Endothelial cell of umbilical vein (primary cell): ENCODE data around the gene NFATC2. TPM values are rescaled to one million over a fixed set of nuclear protein-coding genes. Genes with fewer than 3 reads are reported as not detected.

Experiments
- BruUV-seq: library from RNA; stranded (reverse); fragments of 400-500 nt; replicated peaks from 2 replicates; lab custom pipeline; 2021; lab: Mats Ljungman, UMichigan
- CTCF ChIA-PET: fragments of 300-600, 350-600 bp; sonication (Branson Sonifier 250); formaldehyde crosslinking; loops from one replicate; lab custom pipeline; 2021; ENCODE audit warnings: antibody characterized with exemption, inconsistent platforms; lab: Charles Lee
- POLR2A ChIA-PET: fragments of 300-600, 350-600 bp; sonication (Branson Sonifier 250); formaldehyde crosslinking; loops from one replicate; lab custom pipeline; 2021; ENCODE audit warnings: antibody characterized with exemption, inconsistent platforms; lab: Charles Lee
- DNase-seq: peaks from one replicate; pipeline ENCODE4 v3.0.0-alpha.2; 2011; ENCODE audit warnings: low read depth, low spot score
- FAIRE-seq: peaks from 2 replicates; lab custom pipeline; 2011; peaks lifted over from hg19 to GRCh38; lab: Jason Lieb, UNC
- H2AFZ ChIP-seq: 2 replicates; pipeline ENCODE4 v1.6.0; 2012; ENCODE audit warnings: low read depth, low read length, control low read depth, inconsistent platforms
- H3K27ac ChIP-seq: 2 replicates; pipeline ENCODE4 v1.5.1; 2011; ENCODE audit warnings: low read depth, mild to moderate bottlenecking, control low read depth, low read length, moderate library complexity; ENCODE audit not compliant: insufficient read depth
- H3K27me3 ChIP-seq, 2 experiments: 2 replicates each; pipeline versions ENCODE4 v1.6.0 to v1.6.1; 2011; ENCODE audit warnings: low read length in 2 of 2, mixed read lengths in 1 of 2; ENCODE audit not compliant: control insufficient read depth in 2 of 2, insufficient read depth in 2 of 2
- H3K36me3 ChIP-seq, 2 experiments: 2 replicates in 1 of 2; 3 replicates in 1 of 2; pipeline ENCODE4 v1.5.1; 2011; ENCODE audit warnings: low read length in 2 of 2, mild to moderate bottlenecking in 1 of 2, moderate library complexity in 1 of 2; ENCODE audit not compliant: control insufficient read depth in 2 of 2, insufficient read depth in 2 of 2; ENCODE audit errors: extremely low read depth in 1 of 2
- H3K4me1 ChIP-seq: 3 replicates; pipeline ENCODE4 v1.5.1; 2011; ENCODE audit warnings: mild to moderate bottlenecking, low read length; ENCODE audit not compliant: control insufficient read depth, insufficient read depth; ENCODE audit errors: extremely low read depth
- H3K4me2 ChIP-seq: 2 replicates; pipeline ENCODE4 v1.6.1; 2011; ENCODE audit warnings: low read length, control low read depth, mixed read lengths; ENCODE audit not compliant: insufficient read depth
- H3K4me3 ChIP-seq, 3 experiments: fragments of 200-600 bp in 1 of 3; sonication (generic), shearing (Covaris generic) in 1 of 3; replicated peaks in 1 of 3; 2 replicates each; pipeline ENCODE4 v1.5.1; 2011 to 2016; ENCODE audit warnings: control low read depth in 3 of 3, low read length in 3 of 3, mild to moderate bottlenecking in 2 of 3, inconsistent platforms in 1 of 3, low read depth in 1 of 3, moderate library complexity in 1 of 3; ENCODE audit not compliant: insufficient read depth in 1 of 3
- H3K79me2 ChIP-seq: 2 replicates; pipeline ENCODE4 v1.6.0; 2012; ENCODE audit warnings: low read length, inconsistent platforms; ENCODE audit not compliant: control insufficient read depth, insufficient read depth
- H3K9ac ChIP-seq: replicated peaks from 2 replicates; pipeline ENCODE3; 2011; ENCODE audit warnings: low read length, control low read depth; ENCODE audit not compliant: insufficient read depth; ENCODE audit errors: extremely low read depth
- H3K9me1 ChIP-seq: replicated peaks from 3 replicates; pipeline ENCODE4 v1.6.0; 2011; ENCODE audit warnings: mild to moderate bottlenecking, low read length; ENCODE audit not compliant: control insufficient read depth, insufficient read depth; ENCODE audit errors: extremely low read depth
- H3K9me3 ChIP-seq: replicated peaks from 2 replicates; pipeline ENCODE4 v1.5.1; 2012; ENCODE audit warnings: low read length, inconsistent platforms; ENCODE audit not compliant: control insufficient read depth, insufficient read depth
- H4K20me1 ChIP-seq: replicated peaks from 2 replicates; pipeline ENCODE3; 2011; ENCODE audit warnings: mild to moderate bottlenecking, low read length; ENCODE audit not compliant: control insufficient read depth, insufficient read depth; ENCODE audit errors: extremely low read depth
- EZH2 ChIP-seq: IDR thresholded peaks from 2 replicates; pipeline ENCODE4 v1.6.1; 2012; ENCODE audit warnings: borderline replicate concordance, low read depth, mild to moderate bottlenecking, moderate library complexity, low read length, inconsistent platforms; ENCODE audit not compliant: severe bottlenecking
- FOS ChIP-seq: IDR thresholded peaks from 2 replicates; pipeline ENCODE4 v1.6.1; 2011; ENCODE audit warnings: mild to moderate bottlenecking, low read length, moderate library complexity, borderline replicate concordance; ENCODE audit not compliant: insufficient read depth
- GATA2 ChIP-seq: IDR thresholded peaks from 2 replicates; pipeline ENCODE4 v1.7.0; 2011; ENCODE audit warnings: low read depth, mild to moderate bottlenecking, moderate library complexity, mixed read lengths, low read length; ENCODE audit not compliant: insufficient read length, insufficient read depth
- JUN ChIP-seq: IDR thresholded peaks from 2 replicates; pipeline ENCODE4 v1.6.1; 2011; ENCODE audit warnings: borderline replicate concordance, low read depth; ENCODE audit not compliant: insufficient read length, insufficient read depth
- POLR2A ChIP-seq: IDR thresholded peaks from 2 replicates; pipeline ENCODE4 v1.6.1; 2012; ENCODE audit warnings: low read depth, mild to moderate bottlenecking, control low read depth, low read length
- dilution Hi-C: fragments of 300-500 bp; cut with MboI; formaldehyde crosslinking; loops from one replicate; pipeline ENCODE4 v1.15.0; 2019; ENCODE audit warnings: low sequenced_read_pairs; ENCODE audit not compliant: extremely low pct_ligation_motif_present
- intact Hi-C: fragments of 100-400 bp; cut with micrococcal nuclease; formaldehyde crosslinking; loops from one replicate; pipeline ENCODE4 v1.10.0; 2022
- polyA plus RNA-seq, 4 experiments: library from polyadenylated mRNA; depleted of rRNA in 3 of 4; stranded (reverse) in 3 of 4; unstranded in 1 of 4; fragments of >200 nt; gene quantifications; 2 replicates each; pipeline versions ENCODE4 v1.2.1 to v1.2.3, GENCODE V29; 2011 to 2012; ENCODE audit warnings: missing spikeins in 1 of 4
- total RNA-seq: library from RNA; stranded (reverse); gene quantifications from 2 replicates; pipeline ENCODE4 v1.2.3, GENCODE V29; 2021
- TF ChIP-seq, protein P1 (sequence below), 2 donors: IDR thresholded peaks; 1 replicate in 1 of 2; 2 replicates in 1 of 2; pipeline ENCODE4 v1.5.1; 2011; ENCODE audit warnings: low read length in 2 of 2, mild to moderate bottlenecking in 2 of 2, moderate library complexity in 2 of 2, control low read depth in 1 of 2, inconsistent platforms in 1 of 2, low read depth in 1 of 2; ENCODE audit not compliant: insufficient read depth in 1 of 2; ENCODE audit errors: extremely low read depth in 1 of 2

The NFATC2 gene
- total and polyA plus RNA-seq, 2 donors (not counting 3 experiments of a cell fraction or from before 2014, with no cell fraction given), result 3.1 to 13.0 TPM

DNA sequence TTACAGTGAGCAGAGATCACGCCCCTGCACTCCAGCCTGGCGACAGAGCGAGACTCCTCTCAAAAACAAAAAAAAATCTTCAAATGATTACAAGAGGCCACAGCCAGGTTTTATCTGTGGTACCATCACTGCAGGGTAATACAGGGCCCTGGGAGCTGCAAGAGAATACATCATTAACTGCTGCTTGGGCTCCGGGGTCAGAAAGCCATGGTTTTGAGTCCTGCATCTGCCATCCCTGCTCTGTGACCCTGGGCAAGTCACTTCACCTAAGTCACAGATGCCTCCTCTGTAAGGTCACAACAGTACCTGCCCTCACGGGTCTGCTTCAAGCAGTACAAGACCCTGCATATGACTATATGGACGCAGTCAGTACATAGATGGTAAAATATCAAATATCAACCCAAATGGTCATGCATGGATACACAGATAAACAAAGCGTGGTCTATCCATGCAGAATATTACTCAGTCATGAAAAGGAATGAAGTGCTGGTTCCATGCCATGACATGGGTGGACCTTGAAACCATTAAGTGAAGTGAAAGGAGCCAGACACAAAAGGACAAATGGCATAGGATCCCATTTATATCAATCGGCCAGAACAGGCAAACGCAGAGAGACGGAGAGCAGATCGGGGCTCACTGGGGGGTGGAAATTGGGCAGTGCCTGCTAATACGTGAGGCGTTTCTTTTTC lies 83.6 kb downstream of the NFATC2 start:
- dilution Hi-C loops (no loop called here), intact Hi-C loops (no loop called here)
- Histone ChIP-seq H3K4me2 (no peak overlapping the region), H3K4me3 (no peak overlapping the region), H3K9me1 (no peaks in the 10 kb centered on the region), H4K20me1 (no peaks in the 10 kb centered on the region), H3K27me3 (no peaks in the 10 kb centered on the region), H3K9ac (no peak overlapping the region), H2AFZ (no peak overlapping the region), H3K4me1 (peaks cover 15% of the 10 kb centered on the region), H3K36me3 (peaks cover 0 to 3% of the 10 kb centered on the region in 2 experiments), H3K9me3 (no peaks in the 10 kb centered on the region), H3K79me2 (no peaks in the 10 kb centered on the region), H3K27ac (no peak overlapping the region)
- ChIA-PET POLR2A (interaction anchor here (0.6 kb wide), 1 partner anchor 477 kb away, joined by 3 read pairs; no protein-coding TSS in a partner anchor), CTCF (interaction anchor here (3.3 to 3.5 kb wide), 2 partner anchors 73 to 136 kb away, joined by 19 to 29 read pairs; no protein-coding TSS in a partner anchor)
- no TSS peak for BruUV-seq
- TF ChIP-seq POLR2A (no peak), FOS (no peak), JUN (no peak), EZH2 (no peak), GATA2 (no peak)
- TF ChIP-seq, protein P1, sequence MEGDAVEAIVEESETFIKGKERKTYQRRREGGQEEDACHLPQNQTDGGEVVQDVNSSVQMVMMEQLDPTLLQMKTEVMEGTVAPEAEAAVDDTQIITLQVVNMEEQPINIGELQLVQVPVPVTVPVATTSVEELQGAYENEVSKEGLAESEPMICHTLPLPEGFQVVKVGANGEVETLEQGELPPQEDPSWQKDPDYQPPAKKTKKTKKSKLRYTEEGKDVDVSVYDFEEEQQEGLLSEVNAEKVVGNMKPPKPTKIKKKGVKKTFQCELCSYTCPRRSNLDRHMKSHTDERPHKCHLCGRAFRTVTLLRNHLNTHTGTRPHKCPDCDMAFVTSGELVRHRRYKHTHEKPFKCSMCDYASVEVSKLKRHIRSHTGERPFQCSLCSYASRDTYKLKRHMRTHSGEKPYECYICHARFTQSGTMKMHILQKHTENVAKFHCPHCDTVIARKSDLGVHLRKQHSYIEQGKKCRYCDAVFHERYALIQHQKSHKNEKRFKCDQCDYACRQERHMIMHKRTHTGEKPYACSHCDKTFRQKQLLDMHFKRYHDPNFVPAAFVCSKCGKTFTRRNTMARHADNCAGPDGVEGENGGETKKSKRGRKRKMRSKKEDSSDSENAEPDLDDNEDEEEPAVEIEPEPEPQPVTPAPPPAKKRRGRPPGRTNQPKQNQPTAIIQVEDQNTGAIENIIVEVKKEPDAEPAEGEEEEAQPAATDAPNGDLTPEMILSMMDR (IDR thresholded peaks at IDR 0.05; ENCODE audit: extremely low read depth in 1 of 2, insufficient read depth in 1 of 2, low read depth in 1 of 2, low read length in 2 of 2), result no peak
- DNase-seq, result no peak
- no peak for FAIRE-seq
